ENCODE results near the gene OR5J2. TPM values are rescaled to one million over a fixed set of nuclear protein-coding genes. Genes with fewer than 3 reads are reported as not detected.
"Not testable (repeated sequence)": the region's sequence is repeated elsewhere in the genome, so short reads cannot be mapped to it uniquely, and the experiment has no call there.

Gene OR5J2
- not detected for total RNA-seq

DNA sequence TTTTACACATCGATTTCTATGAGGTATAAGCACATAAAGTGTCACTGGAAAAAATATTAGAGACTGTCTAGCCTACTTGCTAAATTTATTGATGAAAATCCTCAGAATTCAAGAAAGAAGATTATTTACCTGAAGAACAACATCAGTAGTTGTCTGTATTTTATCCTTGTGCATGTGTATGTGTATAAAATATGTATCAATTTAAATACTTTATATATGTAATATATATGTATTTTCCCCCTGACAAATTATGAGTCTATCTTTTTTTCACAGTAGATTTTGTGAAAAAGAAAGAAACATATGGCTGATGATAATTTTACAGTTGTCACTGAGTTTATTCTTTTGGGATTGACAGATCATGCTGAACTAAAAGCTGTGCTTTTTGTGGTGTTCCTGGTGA lies at the start of gene OR5J2:
Gene OR5J2 (plus strand): TSS at position 301 of the 400 bp plus-strand sequence. CDS start 0 bp downstream, at position 301.
- H3K36me3 ChIP-seq, result no peaks in the 10 kb centered on the region
- TF ChIP-seq POLR2A (IDR thresholded peaks at IDR 0.05), result no peak
- TF ChIP-seq, protein P1, sequence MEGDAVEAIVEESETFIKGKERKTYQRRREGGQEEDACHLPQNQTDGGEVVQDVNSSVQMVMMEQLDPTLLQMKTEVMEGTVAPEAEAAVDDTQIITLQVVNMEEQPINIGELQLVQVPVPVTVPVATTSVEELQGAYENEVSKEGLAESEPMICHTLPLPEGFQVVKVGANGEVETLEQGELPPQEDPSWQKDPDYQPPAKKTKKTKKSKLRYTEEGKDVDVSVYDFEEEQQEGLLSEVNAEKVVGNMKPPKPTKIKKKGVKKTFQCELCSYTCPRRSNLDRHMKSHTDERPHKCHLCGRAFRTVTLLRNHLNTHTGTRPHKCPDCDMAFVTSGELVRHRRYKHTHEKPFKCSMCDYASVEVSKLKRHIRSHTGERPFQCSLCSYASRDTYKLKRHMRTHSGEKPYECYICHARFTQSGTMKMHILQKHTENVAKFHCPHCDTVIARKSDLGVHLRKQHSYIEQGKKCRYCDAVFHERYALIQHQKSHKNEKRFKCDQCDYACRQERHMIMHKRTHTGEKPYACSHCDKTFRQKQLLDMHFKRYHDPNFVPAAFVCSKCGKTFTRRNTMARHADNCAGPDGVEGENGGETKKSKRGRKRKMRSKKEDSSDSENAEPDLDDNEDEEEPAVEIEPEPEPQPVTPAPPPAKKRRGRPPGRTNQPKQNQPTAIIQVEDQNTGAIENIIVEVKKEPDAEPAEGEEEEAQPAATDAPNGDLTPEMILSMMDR (IDR thresholded peaks at IDR 0.05), result no peak
- H3K9me3 ChIP-seq, result no peaks in the 10 kb centered on the region
- DNase-seq, result no peak
- H3K4me3 ChIP-seq, result no peak within 1 kb of the TSS
- no peak within 1 kb of the TSS for H3K27ac ChIP-seq
- no peaks in the 10 kb centered on the region for H3K27me3 ChIP-seq
- H3K4me1 ChIP-seq, result no peaks in the 10 kb centered on the region

DNA sequence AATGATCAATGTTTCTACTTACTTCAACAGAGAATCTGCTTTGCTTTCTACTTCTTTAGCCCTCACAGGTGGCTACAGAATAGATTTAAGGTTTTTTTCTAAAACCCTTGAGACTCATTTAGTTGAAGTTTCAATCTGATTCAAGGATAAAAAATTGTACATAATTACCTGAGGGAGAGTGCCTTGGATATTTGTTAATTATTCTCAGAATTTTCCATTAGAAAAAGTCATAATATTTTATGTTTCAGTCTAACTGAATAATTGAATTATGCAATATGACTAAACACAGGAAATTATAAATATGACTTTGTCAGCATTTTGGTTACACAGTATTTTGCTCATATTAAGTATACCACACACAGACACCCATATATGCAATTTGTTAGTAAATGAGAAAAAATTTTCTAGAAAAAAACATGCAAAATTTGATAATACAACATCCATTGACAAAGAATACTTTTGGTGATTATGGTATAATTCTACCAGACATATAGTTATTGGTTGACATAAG lies 36.2 kb upstream of the OR5J2 start, which contains the start of gene OR8J3:
Gene OR8J3 (minus strand): TSS at position 51 of the 511 bp plus-strand sequence. CDS start 2,483 bp downstream, outside the sequence.
- Histone ChIP-seq H3K9me3 (no peaks in the 10 kb centered on the region), H3K4me1 (no peaks in the 10 kb centered on the region), H3K27ac (no peak within 1 kb of the TSS), H3K4me3 (no peak within 1 kb of the TSS), H3K36me3 (no peaks in the 10 kb centered on the region), H3K27me3 (no peaks in the 10 kb centered on the region)
- TF ChIP-seq POLR2A (IDR thresholded peaks at IDR 0.05), result no peak
- TF ChIP-seq, protein P1 (IDR thresholded peaks at IDR 0.05), result no peak
- DNase-seq, result no peak

DNA sequence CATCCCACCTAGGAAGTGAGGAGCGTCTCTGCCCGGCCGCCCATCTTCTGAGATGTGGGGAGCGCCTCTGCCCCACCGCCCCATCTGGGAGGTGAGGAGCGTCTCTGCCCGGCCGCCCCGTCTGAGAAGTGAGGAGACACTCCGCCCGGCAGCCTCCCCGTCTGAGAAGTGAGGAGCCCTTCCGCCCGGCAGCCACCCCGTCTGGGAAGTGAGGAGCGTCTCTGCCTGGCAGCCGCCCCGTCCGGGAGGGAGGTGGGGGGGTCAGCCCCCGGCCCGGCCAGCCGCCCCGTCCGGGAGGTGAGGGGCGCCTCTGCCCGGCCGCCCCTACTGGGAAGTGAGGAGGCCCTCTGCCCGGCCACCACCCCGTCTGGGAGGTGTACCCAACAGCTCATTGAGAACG lies 32.7 kb upstream of the OR5J2 start:
- DNase-seq, H3K9me3 ChIP-seq, H3K27ac ChIP-seq, H3K4me3 ChIP-seq, H3K36me3 ChIP-seq, H3K27me3 ChIP-seq, H3K4me1 ChIP-seq: not testable (repeated sequence)

DNA sequence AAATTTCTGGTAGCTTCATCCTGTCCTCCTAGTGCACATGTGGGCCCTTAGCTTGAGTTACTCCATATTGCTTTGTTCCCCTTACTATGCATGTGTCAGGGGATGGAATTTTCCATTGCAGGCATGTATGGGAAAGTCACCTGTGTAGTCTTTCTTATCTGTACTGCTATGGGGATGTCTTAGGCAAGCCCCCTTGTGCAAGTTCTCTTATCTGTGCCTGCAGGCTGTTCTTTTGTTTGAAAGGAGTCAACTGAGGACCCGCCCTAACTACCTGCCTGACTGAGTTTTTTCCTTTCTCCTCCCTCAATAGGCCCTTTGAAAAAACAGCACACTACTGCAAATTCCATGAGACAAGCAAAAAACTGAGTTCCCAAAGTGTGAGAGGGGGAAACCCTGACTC lies 25.0 kb upstream of the OR5J2 start:
- Histone ChIP-seq H3K27me3 (no peaks in the 10 kb centered on the region), H3K4me1 (no peaks in the 10 kb centered on the region), H3K4me3 (no peak overlapping the region), H3K9me3 (peaks cover 0 to 10% (median 0%) of the 10 kb centered on the region in 4 donors), H3K27ac (no peak overlapping the region), H3K36me3 (no peaks in the 10 kb centered on the region)
- DNase-seq, result no peak
- TF ChIP-seq, protein P1 (IDR thresholded peaks at IDR 0.05), result no peak

DNA sequence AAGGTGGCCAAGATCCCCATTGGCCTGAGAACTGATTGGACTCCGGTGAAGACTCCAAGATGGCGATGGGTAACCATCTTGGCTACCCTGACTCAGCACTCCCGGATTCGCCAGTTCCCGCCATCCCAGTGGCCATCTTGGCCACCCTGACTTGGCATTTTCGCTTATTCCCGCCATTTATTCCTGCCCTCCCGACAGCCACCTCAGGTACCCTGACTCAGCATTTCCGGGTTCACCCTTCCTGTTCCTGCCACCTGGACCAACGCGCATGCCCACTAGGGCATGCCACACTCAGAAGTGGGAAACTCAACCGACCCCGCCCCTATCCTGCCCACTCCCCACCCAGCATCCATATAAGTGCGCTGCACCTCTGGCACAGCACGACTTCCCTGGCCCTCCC lies 24.1 kb upstream of the OR5J2 start:
- H3K4me1 ChIP-seq, result no peaks in the 10 kb centered on the region
- no peak overlapping the region for H3K4me3 ChIP-seq
- H3K27me3 ChIP-seq, result no peaks in the 10 kb centered on the region
- H3K27ac ChIP-seq, result no peak overlapping the region
- TF ChIP-seq, protein P1 (IDR thresholded peaks at IDR 0.05), result no peak
- no peak for TF ChIP-seq POLR2A (IDR thresholded peaks at IDR 0.05)
- H3K9me3 ChIP-seq, result peaks cover 0 to 10% (median 0%) of the 10 kb centered on the region in 4 donors
- no peak for DNase-seq
- H3K36me3 ChIP-seq, result no peaks in the 10 kb centered on the region

DNA sequence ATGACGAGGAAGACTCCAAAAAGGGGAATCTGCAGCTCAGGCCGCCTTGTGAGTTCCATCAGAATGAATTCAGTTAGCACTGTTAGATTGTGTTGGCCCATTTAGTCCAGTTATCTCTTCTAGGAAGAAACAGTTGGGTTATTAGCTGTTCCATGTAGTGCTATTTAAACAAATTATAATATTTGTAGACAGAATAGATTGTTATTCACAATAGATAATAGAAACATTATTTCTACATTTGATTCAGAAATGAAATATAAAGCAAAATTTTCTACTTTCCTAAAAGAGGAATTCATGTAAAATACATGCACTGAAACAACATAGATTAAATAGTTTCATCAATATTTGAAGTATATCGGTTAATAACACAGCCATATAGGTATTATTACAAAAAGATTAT lies 16.2 kb upstream of the OR5J2 start, which contains the start of gene OR8K5:
Gene OR8K5 (minus strand): TSS at position 101 of the 400 bp plus-strand sequence. CDS start 0 bp downstream, at position 101.
- DNase-seq, result no peak
- no peaks in the 10 kb centered on the region for H3K9me3 ChIP-seq
- no peak for TF ChIP-seq POLR2A (IDR thresholded peaks at IDR 0.05)
- TF ChIP-seq, protein P1 (IDR thresholded peaks at IDR 0.05), result no peak

More for the DNA sequence above, 16.2 kb upstream of the OR5J2 start, which contains the start of gene OR8K5:
- no peak within 1 kb of the TSS for H3K4me3 ChIP-seq
- H3K27me3 ChIP-seq, result no peaks in the 10 kb centered on the region
- H3K36me3 ChIP-seq, result no peaks in the 10 kb centered on the region
- H3K4me1 ChIP-seq, result no peaks in the 10 kb centered on the region
- H3K27ac ChIP-seq, result no peak within 1 kb of the TSS

Data from Peyer's patch (tissue), 4 donors.